ENCODE results near the gene MX2. TPM values are rescaled to one million over a fixed set of nuclear protein-coding genes. Genes with fewer than 3 reads are reported as not detected.

The MX2 gene
- total and polyA plus RNA-seq, 2 of the 8 experiments (the other 6 are each of a cell fraction or from before 2014, with no cell fraction given): 3.1 to 8.9 TPM

GRCh38 chr21:41390043-41390639 is 28.3 kb downstream of the MX2 start (continued):
- TF ChIP-seq CHD7 (IDR thresholded peaks at IDR 0.05; ENCODE audit: insufficient replicate concordance, low read length) (no peak), JUND (IDR thresholded peaks at IDR 0.05; ENCODE audit: low read length) (no peak), KDM4A (IDR thresholded peaks at IDR 0.05; ENCODE audit: low read depth, low read length, severe bottlenecking) (no peak), CTCF (IDR thresholded peaks at IDR 0.05; ENCODE audit: control extremely low read depth in 1 of 3, insufficient read depth in 1 of 3, low read depth in 1 of 3, low read length in 3 of 3) (no peak), HDAC2 (IDR thresholded peaks at IDR 0.05; ENCODE audit: borderline replicate concordance in 1 of 2, low read depth in 2 of 2, low read length in 2 of 2) (no peak)
